NK-92 (cell line): ENCODE measurements around the gene CACNA1I.

Source experiments
- DNase-seq: peaks from one replicate; lab custom pipeline; 2025; ENCODE audit not compliant: unreplicated experiment; lab: John Stamatoyannopoulos, UW

Gene CACNA1I

DNA sequence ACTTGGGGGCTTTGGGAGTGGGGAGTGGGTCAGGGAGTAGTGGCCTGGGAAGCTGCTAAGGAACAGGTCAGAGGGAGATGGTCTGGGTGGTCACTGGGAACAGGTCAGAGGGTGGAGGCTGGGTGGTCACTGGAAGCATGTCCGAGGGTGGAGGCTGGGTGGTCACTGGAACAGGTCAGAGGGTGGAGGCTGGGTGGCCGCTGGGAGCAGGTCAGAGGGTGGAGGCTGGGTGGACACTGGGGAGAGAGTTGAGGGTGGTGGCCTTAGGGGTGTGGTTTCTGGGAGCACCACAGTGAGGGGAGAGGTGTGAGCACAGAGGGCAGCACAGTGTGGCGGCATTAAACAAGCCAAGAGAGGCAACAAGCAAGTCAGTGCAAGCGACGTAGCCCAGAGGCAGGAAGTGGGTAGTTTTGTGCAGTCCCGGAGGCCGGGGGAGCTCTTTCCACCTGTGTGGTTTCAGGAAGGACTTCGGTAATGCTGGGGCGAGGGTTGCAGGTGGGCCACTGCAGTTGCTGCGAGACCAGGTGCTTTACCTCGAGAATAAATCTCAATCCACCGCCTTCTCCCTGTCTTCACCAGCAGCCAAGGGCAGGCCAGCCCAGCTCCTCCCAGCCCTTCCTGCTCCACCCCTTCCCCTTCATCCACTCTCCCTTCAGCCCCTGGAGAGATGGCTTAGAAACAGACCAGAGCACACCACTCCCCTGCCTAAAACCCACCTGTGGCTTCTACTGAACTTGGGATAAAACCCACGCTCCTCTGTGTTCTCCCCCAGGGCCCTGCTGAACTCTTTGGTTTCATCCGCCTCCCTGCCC lies 3.2 kb upstream of the CACNA1I start:
- no peak for DNase-seq

DNA sequence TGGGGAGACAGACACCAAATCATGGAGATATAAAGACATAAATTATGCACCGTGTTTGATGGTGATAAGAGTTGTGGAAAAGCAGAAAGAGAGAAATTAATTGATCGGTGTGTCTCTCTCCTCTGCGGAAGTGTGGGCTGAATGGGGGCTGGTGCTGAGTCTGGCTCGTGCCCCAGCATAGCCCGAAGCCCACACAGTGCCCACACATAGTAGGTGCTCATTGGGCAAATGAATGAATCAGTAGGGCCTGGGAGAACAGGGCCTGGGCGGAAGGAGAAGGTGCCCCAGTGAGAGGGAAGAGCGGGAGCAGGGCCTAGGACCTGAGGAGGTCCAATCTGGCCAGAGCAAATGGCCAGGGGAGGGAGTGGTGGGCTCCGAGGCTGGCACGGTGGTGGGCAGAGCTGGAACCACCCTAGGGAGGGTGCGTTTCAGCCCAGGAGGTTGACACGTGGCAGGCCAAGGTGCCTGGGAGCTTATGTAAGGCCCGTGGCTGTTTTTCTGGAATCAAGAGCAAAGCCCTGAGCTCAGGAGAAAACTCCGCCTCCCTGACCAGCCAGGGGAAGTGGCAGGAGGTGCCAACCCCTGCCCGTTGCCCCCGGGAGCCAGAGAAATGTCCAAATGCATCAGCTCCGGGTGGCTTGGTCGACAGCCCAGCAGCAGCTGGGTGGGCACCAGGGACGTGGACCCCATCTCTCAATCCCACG lies 2.1 kb upstream of the CACNA1I start:
- DNase-seq, result no peak

DNA sequence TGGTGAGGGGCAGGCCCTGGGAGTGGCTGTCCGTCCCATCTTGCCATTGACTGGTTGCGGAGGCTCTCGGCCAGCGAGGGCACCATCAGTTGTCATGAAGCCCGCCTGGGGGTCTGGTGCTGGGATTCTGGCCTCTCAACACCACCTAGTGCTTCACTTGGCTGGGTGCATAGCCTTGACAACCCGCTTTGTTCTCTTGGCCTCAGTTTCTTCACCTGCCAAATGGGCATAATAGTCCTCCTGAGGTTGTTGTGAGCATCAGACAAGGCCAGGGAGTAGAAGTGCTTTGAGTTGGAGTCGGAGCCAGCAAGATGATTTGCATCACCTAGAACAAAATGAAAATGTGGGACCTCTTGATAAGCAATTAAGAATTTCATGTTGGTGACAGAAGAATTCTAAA lies 1.5 kb upstream of the CACNA1I start:
- no peak for DNase-seq

DNA sequence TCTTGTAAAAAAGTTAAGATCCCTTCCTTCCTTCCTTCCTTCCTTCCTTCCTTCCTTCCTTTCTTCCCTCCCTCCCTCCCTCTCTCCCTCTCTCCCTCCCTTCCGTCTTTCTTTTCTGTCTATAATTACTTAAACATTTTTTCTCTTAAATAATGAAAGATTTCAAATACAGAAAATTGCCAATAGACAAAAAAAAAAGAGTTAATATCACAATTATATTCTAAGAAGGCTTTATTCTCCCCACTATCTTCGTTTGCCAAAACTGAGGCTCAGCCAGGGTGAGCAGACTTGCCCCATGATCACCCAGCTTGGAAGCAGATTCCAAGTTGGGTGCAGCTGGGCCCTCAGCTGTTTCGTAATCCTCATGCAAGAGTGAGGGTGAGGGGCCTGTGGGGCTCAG lies 327 bp upstream of the CACNA1I start:
- DNase-seq, result no peak

DNA sequence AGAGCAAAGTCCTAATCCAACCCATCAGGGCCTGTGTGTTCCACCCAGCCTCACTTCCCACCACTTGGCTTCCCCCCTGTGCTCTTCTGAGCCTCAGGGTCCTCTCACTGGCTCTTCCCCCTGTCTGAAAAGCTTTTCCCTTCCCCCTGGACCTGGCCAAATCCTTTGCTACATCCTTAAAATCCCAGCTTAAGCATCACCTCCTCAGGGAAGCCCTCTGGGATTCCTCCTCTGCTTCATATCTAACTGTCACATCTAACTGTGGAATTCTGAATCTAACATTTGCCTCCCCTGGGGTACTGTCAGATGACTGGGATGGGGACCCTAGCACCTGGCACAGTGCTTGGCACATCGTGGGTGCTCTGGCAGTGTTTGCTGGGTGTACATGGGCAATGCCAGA lies 985 bp downstream of the CACNA1I start:
- no peak for DNase-seq

DNA sequence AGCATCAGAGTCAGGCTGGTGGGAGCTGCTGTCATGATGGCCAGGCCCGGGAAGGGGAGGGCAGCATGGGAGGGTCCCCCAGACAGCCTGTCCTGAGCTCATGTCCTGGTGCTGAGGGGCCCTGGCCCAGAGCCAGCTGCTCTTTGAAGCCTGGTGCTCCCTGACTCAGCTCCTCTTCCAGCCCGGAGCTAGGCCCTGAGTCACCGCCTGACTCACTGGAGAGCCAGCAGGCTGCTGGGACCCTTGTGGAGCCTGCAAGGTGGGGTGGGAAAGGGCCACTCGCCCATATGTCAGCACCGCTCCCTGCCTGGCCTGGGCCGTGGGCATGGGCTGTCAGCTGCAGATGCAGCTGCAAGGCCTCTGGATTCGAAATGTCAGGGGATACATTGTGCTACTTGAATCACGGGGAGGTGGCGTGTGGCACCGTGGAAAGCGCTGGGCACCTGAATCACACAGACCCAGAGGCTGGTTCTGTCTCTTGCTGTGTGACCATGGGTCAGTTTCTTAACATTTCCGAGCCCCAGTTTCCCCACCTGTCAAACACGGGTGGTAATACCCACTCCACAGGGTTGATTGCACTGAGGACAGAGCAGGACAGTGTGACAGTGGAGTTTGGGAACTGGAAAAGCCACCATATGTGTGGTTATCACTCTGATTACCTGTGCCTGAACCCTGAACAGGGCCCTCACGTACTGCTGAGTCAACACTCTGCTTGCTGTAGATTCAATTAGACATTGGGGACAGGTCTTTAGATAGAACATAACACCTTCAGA lies 4.4 kb downstream of the CACNA1I start:
- DNase-seq, result no peak

DNA sequence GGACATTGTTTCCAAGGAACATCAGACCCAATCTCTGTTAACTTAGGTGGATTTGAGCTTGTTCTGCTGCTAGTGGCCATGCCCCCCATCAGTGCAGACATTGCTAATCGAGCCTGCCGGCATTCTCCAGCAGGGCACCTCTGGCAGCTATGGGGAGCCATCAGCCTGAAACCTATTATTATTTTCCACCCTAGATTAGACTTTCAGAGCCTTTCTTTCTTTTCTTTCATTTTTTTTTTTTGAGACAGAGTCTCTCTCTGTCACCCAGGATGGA lies 4.9 kb downstream of the CACNA1I start:
- no peak for DNase-seq

DNA sequence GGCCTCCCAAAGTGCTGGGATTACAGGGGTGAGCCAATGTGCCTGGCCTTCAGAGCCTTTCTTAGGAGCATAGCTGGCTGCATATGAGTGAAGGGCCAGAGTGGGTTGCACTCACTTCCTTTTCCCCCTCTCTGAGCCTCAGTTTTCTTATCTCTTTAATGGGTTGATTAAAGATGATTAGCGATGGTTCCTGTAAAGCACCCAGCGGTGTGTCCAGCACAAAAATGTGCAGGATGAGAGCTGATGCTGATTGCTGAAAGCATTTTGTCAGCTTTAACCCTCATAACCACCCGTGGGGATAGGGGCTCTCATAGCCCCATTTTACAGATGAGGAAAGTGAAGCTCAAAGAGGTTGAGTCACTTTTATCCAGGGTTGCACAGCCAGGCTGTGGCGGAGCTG lies 5.5 kb downstream of the CACNA1I start:
- no peak for DNase-seq

DNA sequence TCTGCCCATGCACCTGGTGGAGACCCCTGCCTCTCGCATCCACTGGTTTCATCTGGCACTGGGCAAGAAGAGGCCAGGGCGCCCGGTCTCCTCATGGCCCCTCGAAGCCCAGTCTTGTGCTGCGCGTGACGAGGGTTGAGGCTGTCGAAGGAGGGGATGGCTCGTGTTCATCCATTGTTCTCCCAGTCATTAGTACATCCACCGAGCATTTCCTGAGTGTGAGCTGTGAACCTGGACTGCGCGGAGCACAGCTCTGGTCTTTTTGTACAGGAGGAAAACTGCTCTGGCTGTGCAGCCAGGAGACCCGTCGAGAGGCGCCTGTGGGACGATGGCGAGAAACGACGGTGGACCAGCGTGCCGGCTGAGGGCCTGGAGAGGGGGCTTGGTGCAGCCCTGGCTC lies 6.8 kb downstream of the CACNA1I start:
- no peak for DNase-seq

DNA sequence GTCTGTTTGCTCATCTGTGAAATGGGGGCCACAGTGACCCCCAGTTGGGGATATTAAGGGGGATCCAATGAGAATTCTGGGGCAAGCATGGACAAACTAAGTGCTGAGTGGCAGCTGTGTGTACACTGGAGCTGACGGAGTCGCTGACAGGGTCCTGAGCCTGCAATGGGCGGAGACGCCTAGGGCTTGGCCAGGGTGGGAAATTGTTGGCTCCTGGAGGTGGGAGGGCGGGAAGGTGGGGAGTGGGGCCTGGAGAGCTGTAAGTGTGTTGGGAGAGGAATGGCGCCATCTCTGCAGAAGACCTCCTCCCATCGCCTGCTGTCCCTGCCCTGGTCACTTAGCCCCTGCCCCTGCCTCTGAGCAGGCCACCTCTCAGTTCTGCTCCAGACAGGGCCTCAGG lies 7.3 kb downstream of the CACNA1I start:
- DNase-seq, result no peak

DNA sequence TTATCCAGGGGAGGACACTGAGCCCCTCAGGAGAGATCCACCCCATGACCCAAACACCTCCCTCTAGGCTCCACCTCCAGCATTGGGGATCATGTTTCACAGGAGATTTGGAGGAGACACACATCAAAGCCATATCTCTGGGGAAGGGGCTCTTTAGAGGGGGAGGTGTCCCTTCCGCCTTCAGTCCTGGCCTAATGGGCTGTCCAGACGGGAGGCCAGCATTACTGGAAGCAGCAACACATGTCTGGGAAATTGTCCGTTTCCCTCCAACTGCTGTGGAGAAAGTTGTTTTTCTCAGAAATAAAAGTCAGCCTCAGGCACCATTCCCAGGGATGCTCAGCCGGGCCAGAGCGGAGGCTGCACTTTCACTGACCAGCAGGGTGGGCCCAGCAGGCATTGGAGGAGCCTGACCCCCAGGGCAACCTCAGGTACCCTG lies 9.5 kb downstream of the CACNA1I start:
- no peak for DNase-seq

DNA sequence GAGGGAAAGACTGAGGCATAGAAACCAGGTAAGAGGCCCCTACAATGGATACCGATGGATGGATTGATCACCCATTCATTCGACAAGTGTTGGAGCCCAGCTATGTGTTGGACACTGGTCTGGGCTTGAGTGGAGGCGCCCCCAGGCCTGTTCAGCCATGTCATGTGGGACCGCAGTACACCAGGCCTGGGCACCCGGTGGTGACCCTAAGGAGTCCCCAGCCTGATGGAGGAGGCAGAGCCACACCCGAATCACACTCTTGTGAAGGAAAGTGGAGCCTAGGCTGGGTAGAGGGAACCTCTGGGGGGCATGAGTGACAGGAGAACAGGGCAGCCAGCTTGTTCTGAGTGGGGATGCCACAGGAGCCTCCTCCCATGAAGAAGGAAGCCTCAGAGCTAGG lies 10.2 kb downstream of the CACNA1I start:
- no peak for DNase-seq

DNA sequence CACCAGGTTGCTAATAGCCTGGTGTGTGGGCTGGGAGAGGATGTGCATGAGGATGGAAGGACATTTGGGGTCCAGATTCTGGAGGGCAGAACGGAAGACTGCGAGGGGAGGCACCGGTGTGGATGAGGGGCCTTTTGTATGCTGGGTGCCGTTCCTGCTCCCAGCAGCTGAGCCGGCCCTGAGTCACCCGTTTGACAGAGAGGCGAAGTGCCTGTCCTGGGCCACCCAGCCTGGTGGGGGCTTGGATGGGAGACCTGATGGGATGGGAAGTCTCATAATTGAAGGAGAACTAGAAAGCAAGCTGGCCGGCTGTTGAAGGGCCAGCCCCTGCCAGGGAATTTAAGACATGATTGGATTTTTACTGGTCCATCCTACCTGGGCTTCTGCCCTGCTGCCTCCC lies 10.8 kb downstream of the CACNA1I start:
- DNase-seq, result no peak

DNA sequence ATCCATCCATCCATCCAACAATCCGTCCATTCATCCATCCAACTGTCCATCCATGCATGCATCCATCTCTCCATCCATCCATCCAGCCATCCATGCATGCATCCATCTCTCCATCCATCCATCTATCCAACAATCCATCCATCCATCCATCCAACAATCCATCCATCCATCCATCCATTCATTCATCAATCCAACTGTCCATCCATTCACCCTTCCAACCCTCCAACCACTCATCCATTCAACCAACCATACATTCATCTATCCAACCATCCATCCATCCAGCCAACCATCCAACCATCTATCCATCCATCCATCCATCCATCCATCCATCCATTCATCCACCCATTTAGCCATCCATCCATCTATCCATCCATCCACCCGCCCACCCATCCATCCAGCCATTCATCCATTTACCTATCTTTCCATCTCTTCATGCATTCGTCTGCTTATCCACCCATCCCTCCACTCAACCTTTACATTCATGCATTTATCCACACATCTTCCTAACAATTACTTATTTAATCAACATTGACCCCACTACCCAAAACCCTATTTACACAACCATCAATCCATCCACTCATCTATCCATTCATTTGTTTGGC lies 12.6 kb downstream of the CACNA1I start:
- no peak for DNase-seq

DNA sequence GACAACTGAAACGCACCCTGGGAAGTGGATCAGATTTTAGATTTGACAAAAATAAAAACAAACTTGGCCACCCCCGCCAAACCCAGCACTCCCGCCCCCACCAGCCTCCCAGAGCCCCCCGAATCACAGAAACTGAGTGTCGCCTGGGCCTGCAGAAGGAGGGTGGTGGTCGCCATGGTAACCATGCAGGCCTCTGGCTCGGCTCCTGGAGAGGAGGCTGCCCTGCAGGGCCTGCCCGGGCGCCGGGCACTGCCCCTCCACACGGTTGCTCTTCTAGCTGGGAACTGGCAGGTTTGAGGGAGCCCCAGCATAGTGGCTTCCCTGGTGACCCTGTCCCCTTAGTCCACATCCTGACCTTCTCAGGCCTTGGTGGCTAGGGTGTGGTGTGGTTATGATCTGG lies 19.3 kb downstream of the CACNA1I start:
- no peak for DNase-seq

DNA sequence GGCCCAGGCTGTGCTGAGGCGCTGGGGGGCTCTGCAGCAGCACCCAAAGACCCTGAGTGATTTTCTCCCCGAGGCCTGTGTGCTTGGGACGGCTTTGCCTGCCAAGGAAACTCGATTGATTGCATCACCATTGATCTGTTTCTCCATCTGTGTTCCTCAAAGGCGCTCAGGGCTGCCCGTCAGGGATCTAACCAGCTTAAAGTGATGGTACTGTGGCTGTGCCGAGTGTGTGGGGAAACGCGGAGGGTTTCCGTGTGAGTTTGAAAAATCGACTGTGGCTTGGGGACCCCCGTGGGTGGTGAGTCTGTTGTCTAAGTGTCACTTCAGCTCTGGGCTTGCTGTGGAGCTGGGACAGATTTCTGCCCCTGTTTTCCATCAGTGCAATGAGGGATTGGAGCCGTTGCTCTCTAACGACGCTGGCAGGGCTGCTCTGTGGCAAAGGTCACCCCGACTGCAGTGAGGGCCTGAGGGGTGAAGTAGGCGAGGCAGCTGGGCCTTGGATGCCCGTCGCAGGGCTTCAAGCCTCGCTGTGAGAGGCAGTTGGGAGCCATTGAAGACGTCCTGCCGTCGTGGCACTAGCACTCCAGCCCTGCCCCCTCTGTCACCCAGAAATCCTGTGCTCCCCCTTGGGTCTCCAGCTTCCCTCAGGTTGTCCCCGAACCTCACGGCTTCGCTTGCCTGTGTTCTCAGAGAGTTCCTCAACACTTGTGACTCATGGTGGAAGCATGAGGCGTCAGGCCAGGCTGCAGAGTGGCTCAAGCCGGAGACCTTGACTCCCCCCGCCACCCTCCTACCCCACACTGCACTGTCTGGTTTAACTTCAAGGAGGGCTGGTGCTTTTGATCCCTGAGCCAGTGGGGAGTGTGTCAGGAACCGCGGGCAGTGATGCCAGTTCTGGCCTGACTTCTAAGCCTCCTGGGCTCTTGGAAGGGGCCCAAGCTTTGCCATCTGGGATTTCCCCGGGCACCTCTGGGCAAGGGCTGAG lies 21.8 kb downstream of the CACNA1I start:
- no peak for DNase-seq

DNA sequence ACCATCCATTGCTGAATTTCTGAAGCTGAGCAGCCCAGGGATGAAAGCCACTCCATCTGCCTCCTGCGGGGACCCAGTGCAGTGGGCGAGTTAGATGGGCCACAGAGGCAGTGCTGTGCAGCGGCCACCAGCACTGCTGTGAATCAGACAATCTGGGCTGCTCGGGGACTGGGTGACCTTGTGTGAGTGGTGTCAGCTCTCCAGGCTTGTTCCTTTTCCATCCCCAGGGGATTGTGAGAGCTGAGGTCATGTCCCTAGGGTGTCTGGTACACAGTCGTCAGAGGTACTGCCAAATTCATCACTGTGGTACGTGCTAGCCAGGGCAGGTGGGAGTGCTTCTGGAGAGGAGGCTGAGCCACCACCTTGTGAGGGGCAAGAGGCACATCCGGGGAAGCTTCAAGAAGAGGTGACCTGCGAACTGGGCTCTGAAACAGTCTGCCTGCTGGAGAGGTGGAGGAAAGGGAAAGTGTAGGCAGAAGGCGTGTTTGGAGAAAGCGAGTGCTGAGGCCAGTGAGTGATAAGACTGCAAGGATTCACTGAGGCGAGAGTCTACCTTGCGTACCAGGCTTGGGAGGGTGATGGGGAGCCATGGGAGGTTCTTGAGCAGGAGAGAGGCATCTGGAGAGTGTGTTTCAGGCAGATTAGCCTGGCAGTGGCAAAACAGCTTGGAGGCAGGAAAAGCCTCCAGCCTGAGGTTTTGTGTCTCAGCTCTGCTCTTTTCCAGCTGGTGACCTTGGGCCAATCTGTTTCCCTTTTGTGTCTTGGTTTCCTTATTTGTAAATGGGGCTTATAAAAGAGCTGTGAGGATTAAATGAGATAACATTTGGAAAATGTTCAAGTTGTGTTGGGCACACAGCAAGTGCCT lies 22.7 kb downstream of the CACNA1I start:
- no peak for DNase-seq

DNA sequence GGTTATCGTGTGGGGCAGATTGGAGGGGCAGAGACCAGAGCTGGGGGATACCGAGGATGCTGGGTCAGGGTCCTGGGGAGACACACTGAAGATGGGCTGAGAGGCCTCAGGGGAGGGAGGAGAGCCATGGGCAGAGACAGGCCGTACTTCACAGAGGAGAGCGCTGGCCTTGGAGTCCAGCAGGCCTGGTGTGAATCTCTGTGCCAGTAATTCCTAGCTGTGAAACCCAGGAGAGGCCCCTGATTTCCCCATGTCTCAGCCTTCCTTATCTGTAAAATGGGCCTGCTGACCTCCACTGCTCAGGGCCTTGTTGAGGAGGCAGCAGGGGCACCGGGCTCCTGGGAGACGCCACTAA lies 23.4 kb downstream of the CACNA1I start:
- DNase-seq, result no peak

DNA sequence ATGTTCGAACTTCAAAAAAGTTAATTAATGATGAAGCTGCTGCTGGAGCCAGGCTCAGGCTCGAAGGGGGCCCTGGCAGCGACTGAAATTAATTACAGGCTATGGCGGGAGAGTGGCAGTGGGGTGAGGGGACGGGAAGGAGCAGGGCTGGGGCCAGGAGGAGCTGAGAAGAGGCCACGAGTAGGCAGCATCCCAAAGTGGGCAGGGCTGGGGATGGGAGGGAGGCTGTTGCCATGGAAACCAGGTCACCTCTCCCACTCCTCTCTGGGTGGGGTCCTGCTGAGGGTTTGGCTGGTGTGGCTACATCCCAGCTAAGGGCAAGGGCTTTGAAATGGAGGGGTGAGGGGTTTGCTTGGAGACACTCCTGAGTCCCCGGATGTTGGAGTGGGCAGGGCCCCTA lies 23.9 kb downstream of the CACNA1I start:
- no peak for DNase-seq
